GM21526 (cell line): ENCODE data around the gene PI16.
"Not testable (repeated sequence)": the region's sequence is repeated elsewhere in the genome, so short reads cannot be mapped to it uniquely, and the experiment has no call there.

ENCODE experiments used
- ATAC-seq: cut with Tn5 transposase; IDR thresholded peaks from one replicate; pipeline ENCODE4 v1.9.1; 2021; ENCODE audit warnings: moderate library complexity; ENCODE audit not compliant: unreplicated experiment, low FRiP score

Gene PI16

DNA sequence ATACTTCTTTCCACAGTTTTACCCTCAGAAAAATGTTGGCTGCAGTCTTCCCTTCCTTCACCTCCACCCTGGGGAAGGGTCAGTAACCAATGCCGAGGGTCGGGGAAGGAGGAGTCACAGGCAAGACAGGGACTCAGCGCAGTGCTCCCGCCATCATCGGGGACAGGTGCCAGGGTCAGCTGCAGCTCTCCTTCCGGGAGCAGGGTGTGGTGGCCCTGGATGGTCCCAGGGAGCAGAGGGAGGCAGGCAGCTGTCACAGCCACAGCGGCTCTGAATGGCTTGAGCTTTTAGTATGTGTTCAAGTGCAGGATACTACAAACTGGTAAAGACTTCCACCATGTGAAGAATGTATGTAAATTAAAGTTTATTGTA, 26.0 kb upstream of the PI16 start:
- no peak for ATAC-seq

DNA sequence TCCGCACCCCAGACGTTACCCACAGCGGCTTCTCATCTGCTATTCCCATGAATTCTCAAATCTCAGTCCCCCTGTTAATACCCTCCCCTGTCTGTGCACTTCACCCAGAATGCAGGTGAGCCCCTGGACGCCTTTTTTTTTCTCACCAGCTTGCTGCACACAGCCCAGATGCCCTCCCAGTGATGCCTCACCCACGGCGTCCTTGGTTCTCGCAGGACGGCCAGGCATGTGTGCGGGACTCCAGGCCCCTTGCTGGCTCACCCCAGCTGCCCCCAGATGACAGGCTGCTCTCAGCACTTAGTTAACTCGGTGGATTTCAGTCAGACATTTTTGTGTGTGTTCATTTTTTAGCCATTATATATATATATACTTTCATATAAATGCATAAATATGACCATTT, 25.4 kb upstream of the PI16 start:
- no peak for ATAC-seq

DNA sequence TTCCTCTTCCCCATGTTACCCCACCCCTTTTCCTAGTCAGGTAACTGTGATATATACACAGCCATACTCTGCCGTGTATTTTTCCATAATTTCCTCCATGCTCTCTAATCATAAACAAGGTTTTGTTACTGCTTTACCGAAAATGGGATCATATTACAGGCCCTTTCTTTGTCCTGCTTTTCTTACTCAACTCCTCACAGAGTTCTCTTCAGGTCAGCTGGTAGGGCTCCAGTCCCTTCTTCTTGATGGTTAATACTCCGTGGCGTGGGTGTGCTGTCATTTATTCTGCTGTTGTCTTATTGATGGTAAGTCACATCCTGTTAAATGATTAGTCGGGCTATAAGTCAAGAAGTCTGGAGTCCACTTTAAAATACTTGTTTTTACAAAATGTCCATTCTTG, 24.9 kb upstream of the PI16 start:
- no peak for ATAC-seq

DNA sequence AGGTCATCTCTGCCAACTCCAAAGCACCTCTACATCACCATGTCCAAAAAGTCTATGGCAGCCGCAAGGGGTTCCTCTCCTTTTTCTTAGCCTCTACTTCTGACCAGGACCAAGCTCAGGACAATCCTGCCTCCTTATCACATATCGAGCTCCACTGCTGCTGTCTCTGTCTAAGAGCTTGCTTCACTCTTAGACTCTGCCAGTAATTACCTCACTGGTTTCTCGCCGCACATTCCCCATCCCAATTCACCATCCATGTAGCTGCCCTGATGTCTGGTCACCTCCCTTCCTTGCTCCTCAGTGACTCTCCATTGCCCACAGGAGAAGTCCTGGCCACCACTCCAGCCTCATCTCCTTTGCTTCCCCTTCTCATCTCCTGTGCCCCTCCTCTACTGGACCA, 24.1 kb upstream of the PI16 start:
- ATAC-seq = no peak

DNA sequence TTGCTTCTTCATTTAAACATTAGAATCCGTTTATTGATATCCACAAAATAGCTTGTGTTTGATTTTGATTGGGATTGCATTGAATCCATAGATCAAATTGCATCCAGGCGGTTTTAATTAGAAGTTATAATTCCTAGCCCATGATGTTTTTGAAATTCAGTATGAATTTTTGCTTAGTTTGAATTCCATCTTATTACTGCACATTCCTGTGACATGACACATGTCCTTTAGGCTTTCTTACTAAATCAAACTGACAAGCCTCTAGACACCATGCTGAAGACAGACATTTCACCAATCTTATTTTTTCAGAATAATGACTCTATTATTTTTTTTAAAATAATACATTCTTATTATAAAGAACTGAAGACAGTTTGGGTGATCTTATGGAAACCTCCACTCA, 21.4 kb upstream of the PI16 start:
- no peak for ATAC-seq

DNA sequence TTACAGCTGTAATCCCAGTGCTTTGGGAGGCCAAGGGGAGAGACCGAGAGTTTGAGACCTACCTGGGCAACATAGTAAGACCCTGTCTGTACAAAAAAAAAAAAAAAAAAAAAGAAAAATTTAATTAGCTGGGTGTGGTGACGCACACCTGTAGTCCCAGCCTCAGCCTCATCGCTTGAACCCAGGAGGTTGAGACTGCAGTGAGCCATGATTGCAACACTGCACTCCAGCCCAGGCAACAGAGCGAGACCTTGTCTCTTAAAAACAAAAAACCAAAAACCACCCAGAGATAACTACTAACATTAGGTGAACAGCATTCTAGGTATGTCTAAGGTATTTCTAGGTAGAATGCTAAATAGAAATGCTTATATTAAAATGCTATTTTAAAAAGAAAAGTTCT, 21.0 kb upstream of the PI16 start:
- ATAC-seq = no peak

DNA sequence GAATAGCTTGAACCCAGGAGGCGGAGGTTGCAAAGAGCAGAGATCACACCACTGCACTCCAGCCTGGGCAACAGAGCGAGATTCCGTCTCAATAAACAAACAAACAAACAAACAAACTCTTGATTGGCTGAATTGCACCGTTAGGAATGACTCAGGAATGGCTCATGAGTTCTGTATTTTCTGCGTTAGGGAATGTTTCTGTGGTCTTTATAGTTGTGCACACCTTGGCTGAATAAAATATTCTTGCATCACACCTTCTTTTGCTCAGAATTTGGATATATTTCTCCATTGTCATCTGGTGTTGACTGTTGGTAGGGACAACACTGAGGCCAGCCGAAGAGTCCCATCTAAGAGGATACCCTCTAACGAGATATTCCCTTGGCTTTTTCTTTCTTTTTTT, 19.6 kb upstream of the PI16 start:
- no peak for ATAC-seq

DNA sequence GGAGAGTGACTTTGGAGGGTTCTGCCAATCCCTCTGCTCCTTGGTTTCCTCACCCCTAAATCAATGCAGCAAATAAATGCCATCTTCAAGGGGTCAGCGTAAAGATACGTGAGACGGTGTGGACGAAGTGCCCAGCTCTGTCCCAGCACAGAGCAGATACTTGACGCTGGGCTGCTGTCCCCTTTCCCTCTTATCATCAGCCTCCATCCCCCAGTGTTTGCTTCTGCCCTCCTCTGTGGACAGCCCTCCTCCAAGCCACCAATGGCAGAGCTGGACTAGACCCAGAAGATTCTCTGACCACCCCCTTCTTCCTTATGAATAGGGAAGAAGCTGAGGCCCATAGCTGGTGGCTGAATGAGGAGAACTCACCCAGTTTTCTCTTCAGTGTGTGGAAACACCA, 17.7 kb upstream of the PI16 start:
- ATAC-seq = no peak

DNA sequence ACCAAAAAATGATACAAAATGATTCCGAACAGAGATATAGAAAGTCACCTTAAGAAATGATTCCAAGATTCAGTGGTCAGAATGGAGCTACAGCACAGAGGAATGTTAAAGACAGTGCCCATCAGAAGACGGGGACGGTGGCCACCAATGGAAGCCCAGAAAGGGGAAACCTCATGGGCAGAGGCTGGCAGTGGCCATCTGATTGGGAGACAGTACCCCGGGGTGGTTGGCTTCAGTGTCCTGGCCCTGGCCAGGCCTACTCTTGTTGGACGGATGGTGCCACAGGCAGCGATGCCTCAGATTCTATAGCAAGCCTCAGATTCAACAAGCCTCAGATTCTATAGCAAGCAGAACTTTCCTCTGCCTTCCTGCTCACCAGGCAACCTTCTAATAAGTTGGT, 16.6 kb upstream of the PI16 start:
- ATAC-seq = no peak

DNA sequence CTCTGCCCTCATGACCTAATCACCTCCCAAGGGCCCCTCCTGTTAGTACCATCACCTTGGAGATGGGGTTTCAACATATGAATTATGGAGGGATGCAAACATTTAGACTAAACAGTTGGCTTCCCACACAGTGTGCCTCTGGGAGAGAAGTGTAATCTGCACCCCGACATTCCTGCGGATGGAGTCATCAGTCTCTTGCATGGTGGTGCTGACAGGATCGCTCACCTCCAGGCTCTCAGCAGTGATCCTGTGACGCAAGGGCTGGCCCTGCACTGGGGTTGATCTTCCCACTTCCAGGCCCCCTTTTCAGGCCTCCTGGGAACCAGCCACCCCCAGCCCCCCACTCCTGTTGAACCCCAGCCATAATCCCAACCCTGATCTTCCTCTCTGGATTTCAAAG, 16.0 kb upstream of the PI16 start:
- ATAC-seq = no peak

DNA sequence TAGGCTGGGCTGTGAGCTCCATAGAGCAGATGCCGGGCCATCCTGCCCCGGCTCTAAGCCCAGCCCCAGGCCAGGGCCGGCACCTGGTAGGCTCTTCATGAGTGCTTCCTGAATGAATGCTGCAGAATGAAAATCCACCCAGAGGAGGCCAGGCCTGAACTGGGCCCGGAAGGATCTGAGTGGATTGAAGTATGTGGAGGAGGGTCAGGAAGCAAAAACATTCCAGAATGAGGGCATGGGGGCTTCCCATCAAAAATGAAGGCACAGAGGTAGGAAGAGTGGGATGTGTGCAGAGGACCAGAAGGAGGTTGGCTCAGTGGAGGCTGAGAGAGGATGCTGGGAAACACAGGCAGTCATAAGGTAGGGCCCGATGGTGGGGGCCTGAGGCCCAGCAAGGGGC, 15.5 kb upstream of the PI16 start:
- not testable (repeated sequence) for ATAC-seq

DNA sequence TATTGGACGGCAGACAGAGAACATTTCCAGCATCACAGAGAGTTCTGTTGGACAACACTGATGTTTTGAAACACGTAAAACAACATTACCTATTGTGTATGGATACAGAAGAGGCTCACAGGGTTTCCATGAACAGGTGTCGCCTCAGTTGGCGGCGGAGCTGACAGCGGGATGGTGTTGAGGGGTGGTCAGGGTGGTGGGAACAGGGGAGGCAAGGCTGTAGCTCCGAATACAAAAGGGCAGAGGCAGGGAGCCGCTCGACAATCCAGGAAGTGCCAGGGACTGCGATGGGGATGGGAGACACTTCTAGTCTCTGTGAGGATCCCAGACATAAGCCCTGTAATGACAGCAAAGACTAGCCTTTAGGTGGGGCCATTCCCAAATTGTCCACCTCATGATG, 14.5 kb upstream of the PI16 start:
- no peak for ATAC-seq

DNA sequence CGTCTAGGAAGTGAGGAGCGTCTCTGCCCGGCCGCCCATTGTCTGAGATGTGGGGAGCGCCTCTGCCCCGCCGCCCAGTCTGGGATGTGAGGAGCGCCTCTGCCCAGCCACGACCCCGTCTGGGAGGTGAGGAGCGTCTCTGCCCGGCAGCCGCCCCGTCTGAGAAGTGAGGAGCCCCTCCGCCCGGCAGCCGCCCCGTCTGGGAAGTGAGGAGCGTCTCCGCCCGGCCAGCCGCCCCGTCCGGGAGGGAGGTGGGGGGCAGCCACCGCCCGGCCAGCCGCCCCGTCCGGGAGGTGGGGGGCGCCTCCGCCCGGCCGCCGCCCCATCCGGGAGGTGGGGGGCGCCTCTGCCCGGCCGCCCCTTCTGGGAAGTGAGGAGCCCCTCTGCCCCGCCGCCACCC, 13.0 kb upstream of the PI16 start:
- not testable (repeated sequence) for ATAC-seq

DNA sequence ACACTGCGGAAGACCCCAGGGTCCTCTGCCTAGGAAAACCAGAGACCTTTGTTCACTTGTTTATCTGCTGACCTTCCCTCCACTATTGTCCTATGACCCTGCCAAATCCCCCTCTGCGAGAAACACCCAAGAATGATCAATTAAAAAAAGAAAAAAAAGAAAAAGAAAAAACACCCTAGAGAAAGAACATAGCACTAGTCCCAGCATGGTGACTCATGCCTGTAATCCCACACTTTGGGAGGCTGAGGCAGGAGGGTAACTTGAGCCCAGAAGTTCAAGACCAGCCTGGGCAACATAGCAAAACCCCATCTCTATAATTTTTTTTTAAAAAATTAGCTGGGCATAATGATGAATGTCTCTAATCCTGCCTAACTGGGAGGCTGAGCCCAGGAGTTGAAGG, 12.2 kb upstream of the PI16 start:
- not testable (repeated sequence) for ATAC-seq

DNA sequence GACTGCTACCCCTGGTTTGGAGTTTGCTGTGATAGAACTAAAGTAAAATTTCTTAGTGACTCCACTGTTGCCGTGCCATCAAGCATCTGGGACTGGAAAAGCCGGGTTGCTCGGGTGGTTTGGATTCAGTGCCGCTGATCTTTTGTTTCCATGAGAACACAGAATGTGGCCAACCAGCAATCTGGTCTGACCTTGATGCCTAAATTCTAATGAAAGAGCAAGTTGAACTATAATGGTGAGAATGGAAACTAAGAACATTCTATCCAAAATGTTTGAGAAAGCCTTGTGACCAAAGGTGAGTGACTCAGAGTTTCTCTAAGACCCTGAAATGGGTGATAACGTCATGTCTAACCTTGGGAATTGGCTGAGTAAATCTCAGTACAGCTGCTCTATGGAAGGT, 9.9 kb upstream of the PI16 start:
- ATAC-seq = no peak

DNA sequence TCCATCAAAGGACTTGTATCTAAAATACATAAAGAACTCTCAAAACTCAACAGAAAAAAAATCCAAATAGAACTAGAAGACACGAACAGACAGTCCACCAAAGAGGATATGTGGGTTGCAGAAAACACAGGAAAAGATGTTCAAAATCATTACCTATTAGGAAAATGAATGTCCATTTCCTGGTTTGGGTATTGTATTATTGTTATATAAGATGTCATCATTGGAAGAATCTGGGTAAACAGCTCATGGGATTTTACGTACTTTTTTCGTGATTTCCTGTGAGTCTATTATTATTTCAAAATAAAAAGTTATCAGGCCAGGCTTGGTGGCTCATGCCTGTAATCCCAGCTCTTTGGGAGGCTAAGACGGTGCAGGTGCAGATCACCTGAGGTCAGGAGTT, 9.2 kb upstream of the PI16 start:
- ATAC-seq = no peak

DNA sequence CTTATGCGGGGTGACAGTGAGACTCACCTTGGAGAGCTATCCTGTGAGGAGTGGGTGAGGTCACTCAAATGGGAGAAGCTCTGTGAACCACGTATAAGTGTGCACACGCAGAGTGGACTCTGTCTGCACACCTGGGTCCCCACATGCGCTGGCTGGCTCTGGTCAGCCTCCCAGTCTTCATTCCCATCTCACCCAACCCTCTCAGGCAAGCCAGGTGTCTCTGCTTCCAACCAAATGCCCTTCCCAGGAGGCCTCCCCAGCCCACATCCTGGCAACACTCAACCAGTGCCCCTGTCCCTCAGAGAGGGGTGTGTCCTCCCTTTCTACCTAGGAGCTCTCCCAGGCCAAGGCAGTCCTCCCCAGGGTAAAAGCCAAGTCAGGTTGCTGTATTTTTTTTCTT, 8.0 kb upstream of the PI16 start:
- ATAC-seq = no peak

DNA sequence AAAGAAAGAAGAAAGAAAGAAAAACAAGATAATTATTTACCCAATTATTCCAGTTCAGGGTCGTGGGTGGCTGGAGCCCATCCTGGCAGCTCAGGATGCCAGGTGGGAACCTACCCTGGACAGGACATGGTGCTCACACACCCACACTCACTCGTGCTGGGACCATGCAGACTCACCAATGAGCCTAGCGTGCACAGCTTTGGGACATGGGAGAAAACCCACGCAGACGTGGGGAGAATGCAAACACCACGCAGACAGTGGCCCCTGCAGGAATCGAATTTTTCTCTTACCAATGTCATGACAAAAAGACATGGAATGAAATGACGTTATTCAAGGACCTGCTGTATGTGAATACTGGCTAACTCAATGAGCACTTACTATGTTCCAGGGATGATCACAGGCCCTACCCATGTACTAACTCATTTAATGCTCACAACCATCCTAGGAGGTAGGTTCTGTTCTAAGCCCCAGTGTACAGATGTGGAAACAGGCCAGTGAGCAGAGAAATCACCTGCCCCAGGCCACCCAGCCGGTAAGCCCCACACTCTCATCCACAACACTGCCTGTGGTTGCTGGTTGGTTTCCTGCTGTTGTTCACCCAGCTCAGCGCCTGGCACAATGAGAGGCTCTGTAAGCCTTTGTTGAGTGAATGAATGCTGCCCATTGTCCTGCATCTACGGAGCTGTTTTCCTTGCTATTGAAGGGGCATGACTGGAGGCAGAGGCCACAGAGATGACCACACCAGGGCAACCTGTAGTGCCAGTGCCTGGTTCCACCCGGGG, 6.8 kb upstream of the PI16 start:
- no peak for ATAC-seq

DNA sequence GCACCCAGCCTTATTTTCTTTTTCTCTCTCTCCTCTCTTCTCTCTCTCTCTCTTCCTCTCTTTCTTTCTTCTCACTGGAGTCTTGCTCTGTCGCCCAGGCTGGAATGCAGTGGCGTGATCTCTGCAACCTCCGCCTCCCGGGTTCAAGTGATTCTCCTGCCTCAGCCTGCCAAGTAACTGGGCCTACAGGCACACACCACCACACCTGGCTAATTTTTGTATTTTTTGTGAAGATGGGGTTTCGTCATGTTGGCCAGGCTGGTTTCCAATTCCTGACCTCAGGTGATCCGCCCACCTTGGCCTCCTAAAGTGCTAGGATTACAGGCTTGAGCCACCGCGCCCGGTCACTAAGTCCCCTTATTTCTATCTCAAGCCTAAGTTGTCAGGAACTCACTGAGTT, 5.5 kb upstream of the PI16 start:
- ATAC-seq = not testable (repeated sequence)

DNA sequence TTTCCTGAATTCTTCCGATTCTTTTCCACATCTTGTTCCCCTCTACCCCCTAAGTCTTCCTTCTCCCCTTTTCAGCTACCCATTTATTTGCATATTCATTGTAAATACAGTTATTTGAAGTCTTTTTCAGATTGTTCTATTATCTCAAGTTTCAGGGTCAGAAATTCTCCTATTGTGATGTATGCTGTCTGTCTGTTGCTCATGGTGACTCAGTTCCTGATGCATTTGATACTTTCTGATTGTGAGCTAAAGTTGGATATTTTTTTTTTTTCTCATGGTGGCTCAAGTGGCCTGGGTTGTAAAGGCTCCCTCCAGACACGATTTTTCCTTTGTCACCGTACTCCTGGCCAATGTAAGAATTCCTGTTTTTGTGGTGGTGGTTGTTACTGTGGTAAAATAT, 4.9 kb upstream of the PI16 start:
- ATAC-seq = no peak

DNA sequence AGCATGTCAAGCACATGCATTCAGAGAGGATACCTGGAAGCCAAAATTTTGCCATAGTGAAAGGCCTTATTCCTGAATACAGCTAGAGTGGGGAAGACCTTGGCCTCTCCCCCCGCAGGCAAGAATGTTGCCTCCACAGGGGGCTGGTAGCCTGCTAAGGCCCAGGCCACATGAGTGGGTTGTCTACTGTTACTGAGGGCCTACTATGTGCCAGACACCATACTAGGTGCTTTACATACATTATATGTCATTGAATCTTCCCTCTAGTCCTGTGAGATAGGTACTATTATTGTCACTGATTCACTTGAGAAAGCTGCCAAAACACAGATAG, 642 bp upstream of the PI16 start:
- ATAC-seq = no peak

DNA sequence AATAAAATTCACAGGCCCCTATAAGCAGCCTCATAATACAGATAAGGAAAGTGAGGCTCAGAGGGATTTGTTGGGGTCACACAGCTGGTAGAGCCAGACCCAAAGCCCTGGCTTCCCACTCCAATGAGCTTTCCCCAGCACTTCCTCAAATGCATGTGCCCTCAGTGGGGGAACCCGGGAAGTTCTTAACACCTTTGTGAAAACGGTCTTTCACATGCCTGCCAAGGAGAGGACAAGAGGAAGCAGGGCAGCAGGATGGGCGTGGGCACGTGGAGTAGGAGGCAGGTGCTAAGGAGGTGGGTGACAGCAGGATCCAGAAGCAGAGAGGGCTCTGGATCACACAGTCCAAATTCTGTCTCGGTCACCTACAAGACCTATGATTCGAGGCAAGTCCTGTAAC, 598 bp downstream of the PI16 start:
- ATAC-seq = no peak
